SK-N-SH (cell line): ENCODE data around the gene LAMTOR4. TPM values are rescaled to one million over a fixed set of nuclear protein-coding genes. Genes with fewer than 3 reads are reported as not detected.
A peak's percentile ranks its signal among the peaks of the same experiment; 100 is the strongest.

Experiments used
- CTCF ChIA-PET: fragments of 300-600, 350-600 bp; formaldehyde crosslinking; extraction: SDS; loops from one replicate; lab custom pipeline; 2021; lab: Yijun Ruan, JAX
- POLR2A ChIA-PET: fragments of 350-600 bp; sonication (Branson Sonifier 250); formaldehyde crosslinking; extraction: SDS; loops from one replicate; lab custom pipeline; 2020; ENCODE audit warnings: antibody characterized with exemption, inconsistent platforms; lab: Yijun Ruan, JAX
- DNase-seq: peaks from one replicate; pipeline ENCODE4 v3.0.0; 2012
- H2AFZ ChIP-seq: fragments of 200-600 bp; sonication (generic); 2 replicates; pipeline ENCODE4 v1.8.1; 2016; ENCODE audit warnings: antibody characterized with exemption, mild to moderate bottlenecking, low read depth
- H3F3A ChIP-seq: fragments of 200-600 bp; sonication (generic); replicated peaks from 2 replicates; pipeline ENCODE3; 2016; ENCODE audit warnings: antibody characterized with exemption, mild to moderate bottlenecking; ENCODE audit not compliant: insufficient read depth
- H3K27ac ChIP-seq, 2 experiments: fragments of 200-500 bp in 1 of 2; fragments of 200-600 bp in 1 of 2; sonication (Bioruptor generic) in 1 of 2; sonication (generic), shearing (Covaris generic) in 1 of 2; 2 replicates each; pipeline versions ENCODE4 v1.5.1 to v1.6.1; 2014 to 2016; ENCODE audit warnings: low read depth in 2 of 2, inconsistent platforms in 1 of 2, low read length in 1 of 2, mild to moderate bottlenecking in 1 of 2, mixed read lengths in 1 of 2
- H3K27me3 ChIP-seq: fragments of 200-600 bp; sonication (generic), shearing (Covaris generic); 2 replicates; pipeline ENCODE4 v1.6.1; 2016; ENCODE audit warnings: mixed run types; ENCODE audit not compliant: insufficient read depth
- H3K36me3 ChIP-seq, 2 experiments: fragments of 200-500 bp in 1 of 2; fragments of 200-600 bp in 1 of 2; sonication (Bioruptor generic) in 1 of 2; sonication (generic) in 1 of 2; replicated peaks in 1 of 2; 2 replicates each; pipeline versions ENCODE3 to v1.5.1; 2014 to 2016; ENCODE audit warnings: low read length in 1 of 2, mild to moderate bottlenecking in 1 of 2; ENCODE audit not compliant: insufficient read depth in 2 of 2, control insufficient read depth in 1 of 2
- H3K4me1 ChIP-seq, 2 experiments: fragments of 200-500 bp in 1 of 2; fragments of 200-600 bp in 1 of 2; sonication (Bioruptor generic) in 1 of 2; sonication (generic), shearing (Covaris generic) in 1 of 2; 2 replicates each; pipeline versions ENCODE4 v1.5.1 to v1.6.1; 2014 to 2016; ENCODE audit warnings: low read depth in 1 of 2, low read length in 1 of 2, mixed run types in 1 of 2; ENCODE audit not compliant: insufficient read depth in 2 of 2, control insufficient read depth in 1 of 2
- H3K4me2 ChIP-seq: fragments of 200-600 bp; sonication (generic), shearing (Covaris generic); 2 replicates; pipeline ENCODE4 v1.6.1; 2017; ENCODE audit warnings: mixed run types
- H3K4me3 ChIP-seq, 2 experiments: fragments of 200-500 bp in 1 of 2; fragments of 200-600 bp in 1 of 2; sonication (Bioruptor generic) in 1 of 2; sonication (generic), shearing (Covaris generic) in 1 of 2; 2 replicates each; pipeline versions ENCODE4 v1.5.1 to v1.8.1; 2014 to 2016; ENCODE audit warnings: low read depth in 2 of 2, inconsistent platforms in 1 of 2, low read length in 1 of 2, mild to moderate bottlenecking in 1 of 2, mixed read lengths in 1 of 2, moderate library complexity in 1 of 2
- H3K79me2 ChIP-seq: fragments of 200-600 bp; sonication (generic); 2 replicates; pipeline ENCODE4 v1.8.1; 2017; ENCODE audit warnings: mild to moderate bottlenecking; ENCODE audit not compliant: insufficient read depth
- H3K9ac ChIP-seq: fragments of 200-600 bp; sonication (generic); 2 replicates; pipeline ENCODE4 v1.6.1; 2017; ENCODE audit warnings: mixed run types
- H3K9me2 ChIP-seq: fragments of 200-600 bp; sonication (generic); 2 replicates; pipeline ENCODE4 v1.6.1; 2017; ENCODE audit warnings: mixed run types
- H3K9me3 ChIP-seq: fragments of 200-600 bp; sonication (generic); 2 replicates; pipeline ENCODE4 v1.6.1; 2017; ENCODE audit warnings: mixed run types, mild to moderate bottlenecking, moderate library complexity
- H4K20me1 ChIP-seq: fragments of 200-600 bp; sonication (generic); 2 replicates; pipeline ENCODE4 v1.6.1; 2017; ENCODE audit warnings: mild to moderate bottlenecking, mixed run types; ENCODE audit not compliant: insufficient read depth
- MXI1 ChIP-seq: IDR thresholded peaks from 2 replicates; pipeline ENCODE4 v1.6.1; 2012; ENCODE audit warnings: mild to moderate bottlenecking, low read depth, low read length, improper control_type of control experiment
- NFIC ChIP-seq: IDR thresholded peaks from 2 replicates; pipeline ENCODE4 v1.4.0; 2012; ENCODE audit warnings: borderline replicate concordance
- POLR2AphosphoS5 ChIP-seq: IDR thresholded peaks from 2 replicates; pipeline ENCODE4 v1.6.1; 2012; ENCODE audit warnings: low read depth, low read length
- RCOR1 ChIP-seq: fragments of 150-350 bp; IDR thresholded peaks from 2 replicates; pipeline ENCODE4 v1.6.1; 2017; ENCODE audit warnings: antibody characterized with exemption, low read length
- REST ChIP-seq: IDR thresholded peaks from 2 replicates; pipeline ENCODE4 v1.6.1; 2012; ENCODE audit warnings: mild to moderate bottlenecking, low read depth, low read length, moderate library complexity
- RXRA ChIP-seq: IDR thresholded peaks from 2 replicates; pipeline ENCODE4 v1.4.0; 2012; ENCODE audit warnings: low read depth, mild to moderate bottlenecking, borderline replicate concordance
- USF1 ChIP-seq: IDR thresholded peaks from 2 replicates; pipeline ENCODE4 v1.4.0; 2012; ENCODE audit warnings: low read depth, borderline replicate concordance
- WGBS: methylation state at CpG from one replicate; pipeline ENCODE4 v1.1.6; 2017; ENCODE audit warnings: low lambda C conversion rate; 5-methylcytosine and 5-hydroxymethylcytosine counted together
- polyA plus RNA-seq, 3 experiments: library from polyadenylated mRNA; depleted of rRNA; stranded (reverse); fragments of >200 nt; gene quantifications; 2 replicates each; pipeline ENCODE4 v1.2.3, GENCODE V29; 2012

Gene LAMTOR4
- polyA plus RNA-seq, 1 of the 3 experiments (the other 2 are of a cell fraction), result 630 TPM

- Histone ChIP-seq H3K9me2 (no peaks in the 10 kb centered on the region), H3K9me3 (no peaks in the 10 kb centered on the region), H3K9ac (no peak overlapping the region), H2AFZ (no peak overlapping the region), H3K4me2 (no peak overlapping the region), H3K27ac (no peak overlapping the region), H3K36me3 (peaks cover 13 to 22% of the 10 kb centered on the region in 2 experiments), H3F3A (peaks cover 61% of the 10 kb centered on the region), H4K20me1 (no peaks in the 10 kb centered on the region), H3K79me2 (peaks cover 57% of the 10 kb centered on the region), H3K27me3 (no peaks in the 10 kb centered on the region), H3K4me1 (peaks cover 13 to 20% of the 10 kb centered on the region in 2 experiments; a peak in 3 of 4 replicates), H3K4me3 (no peak overlapping the region)
- whole genome bisulfite sequencing, result 99% methylated on average over 4 of the region's 4 CpGs
- ChIA-PET POLR2A (interaction anchor here (0.6 to 5.3 kb wide), 4 partner anchors 11 to 304 kb away, joined by 3 to 70 read pairs (median 4); partner anchors contain the start of genes AP4M1, MCM7 and ZCWPW1), CTCF (interaction anchor here (0.6 to 5.0 kb wide), 5 partner anchors 7 to 130 kb away, joined by 3 to 40 read pairs (median 7); partner anchors contain the start of genes AP4M1 and MCM7)
- DNase-seq, result no peak
- no peak for TF ChIP-seq MXI1
- TF ChIP-seq RCOR1, result no peak
Measured at GRCh38 chr7:100124301-100125230, 24.2 kb upstream of the LAMTOR4 start.

- 14% methylated on average over 27 of the region's 29 CpGs for WGBS
- Histone ChIP-seq H4K20me1 (no peaks in the 10 kb centered on the region), H3K79me2 (peaks cover 45% of the 10 kb centered on the region), H3K4me2 (peak overlapping the region; percentile 90), H3K9me3 (no peaks in the 10 kb centered on the region), H3K4me1 (peaks cover 6 to 20% of the 10 kb centered on the region in 2 experiments; a peak in 2 of 4 replicates), H3K27me3 (no peaks in the 10 kb centered on the region), H3F3A (peaks cover 49% of the 10 kb centered on the region), H2AFZ (peak overlapping the region; percentile 83), H3K4me3 (peak overlapping the region; percentile 65 to 84), H3K36me3 (peaks cover 13 to 22% of the 10 kb centered on the region in 2 experiments), H3K9me2 (no peaks in the 10 kb centered on the region), H3K9ac (peak overlapping the region; percentile 88), H3K27ac (peak overlapping the region; percentile 96 to 97)
- TF ChIP-seq REST (no peak; the same call in 1 of the 2 replicates), NFIC (peak; percentile 73), RXRA (no peak), USF1 (peak; percentile 35; the same call in 1 of the 2 replicates), POLR2AphosphoS5 (no peak)
- ChIA-PET CTCF (interaction anchor here (0.9 to 1.5 kb wide), 4 partner anchors 11 to 136 kb away, joined by 3 to 11 read pairs (median 4); partner anchors contain the start of genes AP4M1 and MCM7), POLR2A (interaction anchor here (1.0 to 5.3 kb wide), 3 partner anchors 22 to 27 kb away, joined by 3 to 70 read pairs (median 5); partner anchors contain the start of genes AP4M1, LAMTOR4 and MCM7)
- DNase-seq, result no peak
Measured at GRCh38 chr7:100126239-100126930, 22.3 kb upstream of the LAMTOR4 start.
